Subcutaneous abdominal adipose tissue (tissue), 5 donors: ENCODE data around the gene SVIL.
"Not testable (repeated sequence)": the region's sequence is repeated elsewhere in the genome, so short reads cannot be mapped to it uniquely, and the experiment has no call there.

ENCODE experiments used
- H3K27ac ChIP-seq: one replicate; pipeline ENCODE4 v1.7.0; 2013; ENCODE audit warnings: low read depth, mild to moderate bottlenecking, inconsistent platforms, low read length, moderate library complexity
- H3K27me3 ChIP-seq, 5 donors: one replicate each; pipeline ENCODE4 v1.7.0; 2013; ENCODE audit warnings: low read length in 5 of 5, inconsistent platforms in 1 of 5; ENCODE audit not compliant: control insufficient read depth in 5 of 5, insufficient read depth in 4 of 5
- H3K36me3 ChIP-seq, 5 donors: one replicate each; pipeline ENCODE4 v1.7.0; 2013; ENCODE audit warnings: low read length in 5 of 5; ENCODE audit not compliant: control insufficient read depth in 5 of 5, insufficient read depth in 5 of 5
- H3K4me1 ChIP-seq, 5 donors: one replicate each; pipeline ENCODE4 v1.7.0; 2013; ENCODE audit warnings: low read length in 5 of 5, mild to moderate bottlenecking in 3 of 5, moderate library complexity in 1 of 5; ENCODE audit not compliant: control insufficient read depth in 5 of 5, insufficient read depth in 5 of 5
- H3K4me3 ChIP-seq, 5 donors: one replicate each; pipeline ENCODE4 v1.7.0; 2013; ENCODE audit warnings: low read length in 5 of 5, low read depth in 1 of 5
- H3K9ac ChIP-seq, 5 donors: one replicate each; pipeline ENCODE4 v1.7.0; 2013; ENCODE audit warnings: low read length in 5 of 5, mild to moderate bottlenecking in 4 of 5, moderate library complexity in 3 of 5
- H3K9me3 ChIP-seq, 5 donors: one replicate each; pipeline ENCODE4 v1.7.0; 2013; ENCODE audit warnings: low read length in 5 of 5; ENCODE audit not compliant: control insufficient read depth in 5 of 5
- donor health status: healthy.
- donor health status: healthy.
- donor health status: healthy.
- donor health status: healthy.
- donor health status: healthy.

The SVIL gene

GRCh38 chr10:29596826-29597225 is 37.9 kb downstream of the SVIL start:
- H3K9ac ChIP-seq: no peak overlapping the region
- H3K27ac ChIP-seq: no peak overlapping the region
- H3K36me3 ChIP-seq: no peaks in the 10 kb centered on the region
- peaks cover 0 to 6% (median 4%) of the 10 kb centered on the region in 5 donors for H3K4me1 ChIP-seq
- no peak overlapping the region for H3K4me3 ChIP-seq
- H3K27me3 ChIP-seq: no peaks in the 10 kb centered on the region
- H3K9me3 ChIP-seq: no peaks in the 10 kb centered on the region

GRCh38 chr10:29596356-29596755 is 38.4 kb downstream of the SVIL start:
- no peak overlapping the region for H3K27ac ChIP-seq
- H3K4me1 ChIP-seq: peaks cover 0 to 6% (median 4%) of the 10 kb centered on the region in 5 donors
- no peaks in the 10 kb centered on the region for H3K27me3 ChIP-seq

DNA sequence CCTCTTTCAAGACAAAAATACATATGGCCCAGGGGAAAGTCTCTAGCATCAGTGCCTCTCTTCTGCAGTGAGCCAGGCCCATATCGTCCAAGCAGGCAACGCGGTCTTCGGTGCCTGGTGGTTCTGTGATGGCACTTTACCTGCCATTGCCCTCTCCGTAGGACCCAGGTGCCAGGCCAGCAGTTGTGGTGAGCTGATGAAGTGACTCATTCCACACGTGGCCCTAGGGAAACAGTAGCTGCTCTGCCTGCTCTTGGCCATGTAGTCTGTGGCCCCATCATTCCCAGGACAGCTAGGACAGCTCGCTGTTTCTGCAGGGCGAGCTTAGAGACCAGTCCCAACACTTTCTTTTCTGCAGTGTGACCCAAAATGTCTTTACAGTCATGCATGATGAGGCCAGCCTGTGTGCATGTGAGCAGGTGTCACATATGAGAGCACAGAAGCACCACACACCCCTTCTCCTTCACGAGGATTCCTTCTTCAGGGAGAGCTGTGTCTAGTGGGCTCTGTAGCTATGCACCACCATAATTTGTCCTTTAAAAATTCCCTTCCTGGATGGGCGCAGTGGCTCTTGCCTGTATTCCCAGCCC is 39.0 kb downstream of the SVIL start:
- Histone ChIP-seq H3K27me3 (no peaks in the 10 kb centered on the region), H3K9ac (no peak overlapping the region), H3K9me3 (no peaks in the 10 kb centered on the region), H3K4me3 (no peak overlapping the region), H3K27ac (no peak overlapping the region), H3K36me3 (no peaks in the 10 kb centered on the region), H3K4me1 (peaks cover 0 to 9% (median 4%) of the 10 kb centered on the region in 5 donors)

More at GRCh38 chr10:29596356-29596755, 38.4 kb downstream of the SVIL start:
- no peak overlapping the region for H3K4me3 ChIP-seq
- H3K36me3 ChIP-seq: no peaks in the 10 kb centered on the region
- no peak overlapping the region for H3K9ac ChIP-seq
- H3K9me3 ChIP-seq: no peaks in the 10 kb centered on the region

GRCh38 chr10:29595146-29595545 is 39.6 kb downstream of the SVIL start:
- no peaks in the 10 kb centered on the region for H3K27me3 ChIP-seq
- no peak overlapping the region for H3K4me3 ChIP-seq
- H3K9me3 ChIP-seq: no peaks in the 10 kb centered on the region
- no peak overlapping the region for H3K27ac ChIP-seq
- H3K36me3 ChIP-seq: no peaks in the 10 kb centered on the region
- peaks cover 0 to 15% (median 9%) of the 10 kb centered on the region in 5 donors for H3K4me1 ChIP-seq
- H3K9ac ChIP-seq: no peak overlapping the region

- H3K4me1 ChIP-seq: peaks cover 5 to 34% (median 32%) of the 10 kb centered on the region in 5 donors
- H3K36me3 ChIP-seq: no peaks in the 10 kb centered on the region
- peaks cover 0 to 1% (median 0%) of the 10 kb centered on the region in 5 donors for H3K9me3 ChIP-seq
- no peaks in the 10 kb centered on the region for H3K27me3 ChIP-seq
- no peak overlapping the region for H3K27ac ChIP-seq
- no peak overlapping the region for H3K9ac ChIP-seq
- no peak overlapping the region for H3K4me3 ChIP-seq
Measured at GRCh38 chr10:29591651-29591968, 43.2 kb downstream of the SVIL start.

DNA sequence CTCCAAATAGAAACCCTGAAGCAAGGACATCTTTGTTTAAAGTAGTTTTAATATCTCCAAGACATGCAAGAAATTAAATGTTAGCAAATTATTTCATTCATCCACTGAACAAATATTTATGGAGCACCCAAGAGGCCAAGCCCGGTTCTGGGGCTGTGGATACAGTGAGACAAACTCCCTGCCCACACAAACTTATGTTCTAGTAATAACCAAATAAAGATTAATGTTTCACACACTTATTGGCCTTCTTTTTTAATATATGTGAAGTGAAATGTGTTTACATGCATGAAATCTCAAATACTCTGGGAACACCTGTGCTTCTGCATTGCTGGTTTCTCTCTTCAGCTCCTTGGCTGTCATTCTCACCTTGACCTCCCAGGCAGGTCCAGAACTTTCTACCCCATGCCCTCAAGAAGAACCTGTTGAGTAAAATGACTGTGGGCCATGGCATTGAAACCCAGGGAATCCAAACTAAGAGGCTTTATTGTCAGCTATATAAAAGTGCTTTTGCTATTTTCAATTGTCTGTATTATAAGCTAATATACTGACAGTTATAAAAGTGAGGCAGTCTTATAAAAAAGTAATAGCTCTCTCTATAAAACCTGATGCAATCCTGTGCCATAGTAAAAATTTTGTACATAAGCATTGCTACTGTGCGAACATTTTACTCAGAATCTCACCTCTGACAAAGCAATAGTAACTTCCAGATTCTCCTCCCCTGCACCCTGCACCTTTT is 43.7 kb downstream of the SVIL start:
- H3K9me3 ChIP-seq: peaks cover 0 to 3% (median 0%) of the 10 kb centered on the region in 5 donors
- no peak overlapping the region for H3K4me3 ChIP-seq
- peak overlapping the region; percentile 91 for H3K27ac ChIP-seq
- H3K4me1 ChIP-seq: peaks cover 5 to 34% (median 32%) of the 10 kb centered on the region in 5 donors
- H3K9ac ChIP-seq: no peak overlapping the region
- no peaks in the 10 kb centered on the region for H3K27me3 ChIP-seq
- no peaks in the 10 kb centered on the region for H3K36me3 ChIP-seq

DNA sequence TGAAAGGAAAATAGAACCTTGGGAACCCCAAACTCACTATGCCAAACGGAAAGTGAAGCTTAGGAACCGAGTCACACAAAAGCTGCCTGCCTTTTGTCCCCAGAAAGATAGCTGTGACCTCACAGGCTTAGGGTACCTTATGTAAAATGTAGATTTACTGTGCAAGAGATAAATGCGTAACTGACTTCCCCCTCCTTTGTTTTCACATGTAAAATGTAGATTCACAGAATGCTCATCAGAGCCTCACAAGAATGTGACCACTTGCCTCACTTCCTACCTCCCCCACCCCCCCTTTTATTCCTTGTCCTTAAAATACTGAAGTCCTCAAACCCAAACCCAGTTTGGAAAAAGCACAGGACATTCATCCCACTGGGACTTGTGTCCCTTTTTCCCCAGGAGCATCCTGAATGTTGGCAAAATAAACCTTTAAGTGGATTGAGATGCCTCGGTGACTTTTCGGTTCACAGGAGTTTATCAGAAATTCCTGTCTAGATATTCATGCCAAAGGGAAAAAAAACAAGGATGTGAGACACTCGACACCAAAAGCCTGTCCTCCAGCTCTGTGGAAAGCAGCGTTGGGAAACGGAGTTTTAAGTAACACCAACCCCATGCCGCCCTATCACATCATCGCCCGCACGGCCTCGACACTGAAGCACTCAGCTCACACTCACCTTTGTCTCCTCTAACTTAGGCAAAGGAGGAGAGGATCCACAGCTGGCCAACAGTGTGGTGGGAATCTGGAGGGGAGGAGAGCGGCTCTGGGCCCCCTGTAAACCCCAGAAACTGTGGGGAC is 45.9 kb downstream of the SVIL start:
- Histone ChIP-seq H3K9me3 (peaks cover 0 to 3% (median 0%) of the 10 kb centered on the region in 5 donors), H3K4me3 (peak overlapping the region in 1 of 5 donors; percentile 22), H3K27ac (peak overlapping the region; percentile 96), H3K36me3 (no peaks in the 10 kb centered on the region), H3K9ac (peak overlapping the region in 3 of 5 donors; percentile 13 to 67 (median 57)), H3K27me3 (no peaks in the 10 kb centered on the region), H3K4me1 (peaks cover 5 to 34% (median 32%) of the 10 kb centered on the region in 5 donors)

DNA sequence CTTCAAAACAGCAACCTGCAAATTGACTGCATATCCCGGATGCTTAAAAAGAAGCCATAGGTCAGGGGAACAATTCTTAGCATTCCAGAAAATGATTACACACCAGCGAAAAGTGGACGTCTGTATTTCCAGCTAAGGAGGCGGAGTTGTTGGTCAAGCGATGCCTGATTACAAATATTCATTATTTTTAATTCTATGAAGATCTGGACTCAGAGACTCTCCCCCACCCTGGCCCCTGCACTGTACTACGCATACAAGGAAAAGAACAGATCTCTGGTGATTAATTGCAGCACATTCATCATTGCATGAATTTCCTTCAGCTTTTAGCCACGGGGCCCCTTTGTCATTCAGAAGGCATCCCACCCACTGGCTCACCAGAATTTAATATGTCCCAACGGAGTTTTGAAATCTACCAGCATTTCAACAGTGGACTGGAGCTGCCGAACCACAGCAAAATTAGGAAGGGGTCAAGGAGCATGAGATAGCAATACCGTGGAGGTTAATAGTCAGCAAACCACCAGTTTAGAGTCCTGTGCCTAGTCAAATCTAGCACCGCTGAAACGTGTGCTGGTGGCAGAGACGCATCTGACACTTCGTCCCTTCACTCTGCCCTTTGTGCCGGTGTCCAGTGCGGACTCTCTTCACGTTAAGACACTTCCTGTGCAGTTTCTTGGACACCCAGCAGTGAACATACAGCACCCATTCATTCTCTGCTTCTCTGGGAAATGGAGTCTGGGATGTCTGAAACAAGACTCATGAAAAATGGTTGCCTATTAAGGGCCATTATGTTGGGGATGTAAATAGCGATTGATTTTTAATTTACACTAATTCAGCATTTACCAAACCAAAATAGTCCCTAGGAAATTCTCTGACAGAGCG is 46.8 kb downstream of the SVIL start:
- H3K36me3 ChIP-seq, H3K27me3 ChIP-seq, H3K9me3 ChIP-seq, H3K4me3 ChIP-seq: not testable (repeated sequence)
- peak overlapping the region; percentile 96 for H3K27ac ChIP-seq
- H3K9ac ChIP-seq: peak overlapping the region in 2 of 5 donors; percentile 13 to 67
- H3K4me1 ChIP-seq: peaks cover 5 to 37% (median 32%) of the 10 kb centered on the region in 5 donors

DNA sequence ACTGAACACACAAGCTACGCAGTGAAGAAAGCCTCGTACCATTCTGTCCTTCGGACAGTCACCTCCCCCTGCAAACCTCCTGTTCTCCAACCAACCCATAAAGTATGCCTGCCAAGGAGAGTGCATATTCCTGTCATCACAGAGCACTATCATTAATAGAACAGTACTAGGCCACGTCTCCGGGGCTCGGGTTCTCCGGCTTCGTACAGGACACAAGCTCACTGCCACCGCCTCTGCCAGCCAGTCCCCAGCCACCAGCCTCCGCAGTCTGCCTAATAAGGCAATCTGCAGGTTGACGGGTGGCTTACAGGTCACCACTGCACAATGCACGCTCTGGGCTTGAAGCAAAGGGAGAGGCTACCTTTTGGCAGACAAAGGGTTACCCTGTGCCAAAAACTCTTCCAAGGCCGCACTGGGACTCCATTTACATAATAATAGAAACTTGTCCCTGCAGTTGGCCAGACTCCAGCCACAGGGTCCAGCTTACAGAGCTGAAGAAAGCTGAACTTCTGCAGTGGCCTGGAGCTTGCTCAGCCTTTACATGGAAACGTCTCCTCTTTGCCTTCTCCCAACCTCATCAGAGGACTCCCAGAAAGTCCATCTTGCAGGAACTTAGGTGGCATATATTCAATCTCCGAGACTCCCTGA is 47.5 kb downstream of the SVIL start:
- not testable (repeated sequence) for H3K4me3 ChIP-seq, H3K27me3 ChIP-seq, H3K9me3 ChIP-seq, H3K36me3 ChIP-seq
- Histone ChIP-seq H3K9ac (peak overlapping the region in 1 of 5 donors; percentile 3), H3K4me1 (peaks cover 5 to 39% (median 32%) of the 10 kb centered on the region in 5 donors), H3K27ac (peak overlapping the region; percentile 84)
